IPS-18c (cell line): ENCODE results near the gene LHFPL3.

ENCODE experiments used
- H3K4me3 ChIP-seq: 2 replicates; pipeline ENCODE4 v1.7.0; 2013; ENCODE audit warnings: low read depth, mild to moderate bottlenecking, low read length, moderate library complexity; ENCODE audit not compliant: insufficient read depth
- H3K9me3 ChIP-seq: one replicate; pipeline ENCODE4 v1.6.1; 2013; ENCODE audit warnings: mild to moderate bottlenecking, low read length, moderate library complexity; ENCODE audit not compliant: control insufficient read depth, insufficient read depth

LHFPL3 gene

DNA sequence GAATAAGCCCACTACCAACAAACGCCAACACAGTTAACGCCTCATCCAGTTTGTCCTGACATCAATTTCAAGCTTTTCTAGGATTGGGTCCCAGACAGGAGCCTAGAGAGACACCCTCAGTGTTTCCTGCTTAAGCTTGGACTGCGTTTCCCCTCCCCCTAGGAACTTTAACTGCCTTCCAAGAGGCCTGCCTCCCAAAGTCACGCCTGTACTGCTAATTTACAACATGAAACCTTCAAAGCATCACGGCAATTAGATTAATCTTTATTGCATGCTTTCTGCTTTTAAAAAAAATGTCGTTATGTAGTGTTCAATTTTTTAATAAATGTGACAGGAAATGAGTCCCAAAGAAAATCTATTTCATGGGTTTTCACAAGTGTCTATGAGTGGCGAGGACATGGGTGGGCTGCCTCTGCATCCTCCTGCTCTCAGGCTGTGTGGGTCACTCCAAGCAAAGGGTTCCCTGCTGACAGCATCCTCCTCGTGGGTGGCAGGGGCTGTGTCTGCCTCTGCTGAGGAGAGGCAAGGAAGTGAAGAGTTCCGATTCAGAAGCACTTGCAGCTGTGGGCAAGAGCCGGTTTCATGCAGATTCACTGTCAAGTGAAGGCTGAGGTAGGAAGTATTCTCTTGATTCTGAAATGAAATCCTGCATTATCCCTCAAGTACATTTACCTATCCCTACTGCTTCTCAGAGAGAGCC, 492.6 kb downstream of the LHFPL3 start:
- Histone ChIP-seq H3K4me3 (no peak overlapping the region), H3K9me3 (no peaks in the 10 kb centered on the region)

DNA sequence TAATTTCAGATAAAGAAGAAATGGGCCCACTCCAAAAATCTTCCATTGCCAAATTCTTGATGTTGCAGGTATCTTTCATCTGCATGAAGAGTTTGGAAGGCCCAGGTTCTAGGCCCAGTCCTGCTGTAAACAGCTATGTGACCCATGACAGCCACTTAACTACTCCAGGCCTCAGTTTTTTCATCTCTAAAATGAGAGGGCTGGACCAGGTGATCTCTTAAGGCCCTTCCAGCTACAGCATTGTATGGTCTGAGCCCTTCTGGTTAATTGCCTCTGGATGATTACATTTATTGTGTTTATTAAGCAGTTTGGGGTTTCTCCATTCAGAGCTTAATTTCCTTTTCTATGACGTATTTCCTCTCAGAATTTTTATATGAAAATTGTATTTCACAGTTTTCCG, 494.8 kb downstream of the LHFPL3 start:
- Histone ChIP-seq H3K4me3 (no peak overlapping the region), H3K9me3 (no peaks in the 10 kb centered on the region)

DNA sequence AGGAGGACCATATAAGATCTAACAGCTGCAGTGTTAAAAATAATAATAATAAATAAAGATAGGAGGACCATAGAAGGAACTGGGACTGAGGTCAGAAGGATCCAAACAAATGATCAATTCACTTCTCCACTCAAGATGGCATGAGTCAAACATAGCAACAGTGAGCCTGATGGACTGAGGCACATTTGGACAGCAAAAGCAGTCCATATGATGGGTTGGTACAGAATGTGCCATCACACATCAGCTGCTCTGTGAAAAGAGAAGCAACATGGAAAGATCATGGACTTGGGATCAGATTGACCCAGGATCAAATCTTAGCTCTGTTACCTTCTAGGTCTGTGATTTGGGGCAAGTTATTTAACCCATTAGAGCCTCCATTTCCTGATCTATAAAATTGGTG, 496.7 kb downstream of the LHFPL3 start:
- H3K4me3 ChIP-seq = no peak overlapping the region
- no peaks in the 10 kb centered on the region for H3K9me3 ChIP-seq

DNA sequence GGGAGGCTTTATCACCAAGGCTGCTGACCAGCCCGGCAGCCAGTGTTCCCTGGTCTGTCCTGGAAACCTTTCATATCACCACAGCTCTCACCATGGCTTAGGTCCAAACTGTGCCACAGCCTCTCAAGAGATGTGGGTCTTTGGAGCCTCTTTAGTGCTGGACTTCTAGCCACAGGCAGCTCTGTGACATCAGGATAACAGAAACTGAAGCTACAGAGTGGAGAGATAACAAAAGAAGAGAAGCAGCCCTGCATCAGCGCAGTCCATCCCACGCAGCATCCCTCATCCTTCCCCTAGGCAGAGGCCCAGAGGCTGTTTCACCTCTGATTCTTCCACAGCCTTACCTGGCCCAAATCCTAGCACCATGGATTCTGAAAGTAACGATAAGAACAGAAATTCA, 497.7 kb downstream of the LHFPL3 start:
- no peaks in the 10 kb centered on the region for H3K9me3 ChIP-seq

DNA sequence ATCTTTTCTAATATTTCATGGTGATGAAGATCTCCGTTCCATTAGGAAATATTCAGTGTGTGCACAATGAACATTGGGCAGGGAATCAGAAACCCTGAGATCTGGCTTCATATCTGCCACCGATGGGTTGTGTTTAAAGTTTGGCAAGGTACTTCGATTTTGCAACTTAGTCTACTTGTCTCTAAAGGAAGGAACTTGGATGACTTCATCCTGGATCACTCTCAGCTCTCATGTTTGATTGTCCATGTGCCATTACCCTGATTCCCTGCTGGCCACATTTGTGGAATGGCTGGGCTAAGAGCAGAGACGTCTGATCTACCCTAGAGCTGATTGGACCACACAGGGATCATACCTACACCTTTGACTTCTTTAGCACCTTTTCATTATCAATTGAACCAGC, 508.6 kb downstream of the LHFPL3 start:
- H3K9me3 ChIP-seq = no peaks in the 10 kb centered on the region

More for the DNA sequence above, 497.7 kb downstream of the LHFPL3 start:
- H3K4me3 ChIP-seq = no peak overlapping the region

DNA sequence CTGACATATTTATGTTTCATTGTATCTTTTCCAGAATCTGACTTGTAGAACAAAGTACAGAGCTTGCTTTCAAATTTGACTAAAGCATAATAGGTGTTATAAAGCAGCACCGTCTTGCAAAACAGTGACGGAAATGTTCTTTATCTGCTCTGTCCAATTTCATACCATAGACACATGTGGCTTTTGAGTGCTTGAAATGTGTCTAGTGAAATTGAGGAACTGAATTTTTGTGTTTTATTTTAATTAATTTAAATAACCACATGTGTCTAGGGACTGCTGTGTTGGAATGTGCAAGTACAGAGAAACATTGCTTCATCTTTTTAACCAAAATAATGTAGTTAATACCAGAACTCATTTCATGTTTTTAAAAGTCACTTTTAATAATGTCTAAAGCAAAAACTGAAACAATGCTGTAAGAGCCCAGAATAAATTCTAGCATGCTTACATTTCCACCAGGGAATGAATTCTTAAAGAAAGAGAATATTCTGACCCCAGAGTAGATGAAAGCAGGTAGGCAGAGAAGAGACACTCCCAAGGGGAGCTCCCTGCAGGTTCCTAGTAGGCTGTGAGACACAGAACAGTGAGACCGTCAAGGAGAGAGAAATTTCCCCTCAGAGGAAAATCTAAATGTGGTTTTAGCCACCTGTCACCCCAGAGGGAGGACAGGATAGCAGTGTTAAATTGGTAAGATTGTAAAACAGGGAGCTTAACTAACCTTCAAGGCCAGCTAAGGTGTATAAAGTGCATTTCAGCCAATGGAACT, 510.3 kb downstream of the LHFPL3 start:
- Histone ChIP-seq H3K9me3 (no peaks in the 10 kb centered on the region), H3K4me3 (no peak overlapping the region)

More for the DNA sequence above, 508.6 kb downstream of the LHFPL3 start:
- no peak overlapping the region for H3K4me3 ChIP-seq

DNA sequence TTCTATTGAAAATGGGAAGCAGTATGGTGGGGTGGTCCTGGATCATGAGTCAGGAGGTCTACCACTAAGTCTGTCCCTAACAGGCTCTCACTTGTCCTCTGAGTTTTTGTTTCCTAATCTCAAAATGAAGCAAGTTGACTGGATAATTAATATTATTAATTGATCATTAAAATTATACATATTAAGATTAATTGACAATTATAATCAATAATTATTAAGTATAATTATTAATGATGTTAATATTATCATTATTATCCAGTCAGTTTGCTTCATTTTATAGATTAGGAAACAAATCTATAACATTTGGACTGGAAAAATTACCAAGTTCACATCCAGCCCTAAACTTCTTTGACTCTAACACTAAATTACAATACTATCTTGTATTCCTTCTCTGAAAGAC, 511.4 kb downstream of the LHFPL3 start:
- Histone ChIP-seq H3K4me3 (no peak overlapping the region), H3K9me3 (no peaks in the 10 kb centered on the region)

DNA sequence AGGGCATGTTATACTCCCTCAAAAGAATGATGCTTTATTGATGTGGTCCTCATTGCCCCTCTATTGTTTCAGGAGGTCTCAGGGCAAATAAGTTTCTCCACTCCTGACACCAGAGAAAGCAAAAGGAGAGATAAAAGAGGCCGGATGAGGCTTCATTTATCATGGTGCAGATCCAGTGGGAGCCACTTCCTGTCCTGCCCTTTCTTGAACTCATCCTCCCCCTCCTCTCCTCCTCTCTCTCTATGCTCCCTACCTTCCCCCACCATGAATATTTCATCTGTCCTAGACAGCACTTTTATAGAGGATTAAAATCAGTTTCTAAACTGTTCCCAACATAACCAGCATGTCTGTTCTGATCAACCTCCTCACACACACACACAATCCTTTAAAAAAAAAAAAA, 513.4 kb downstream of the LHFPL3 start:
- no peak overlapping the region for H3K4me3 ChIP-seq
- no peaks in the 10 kb centered on the region for H3K9me3 ChIP-seq

DNA sequence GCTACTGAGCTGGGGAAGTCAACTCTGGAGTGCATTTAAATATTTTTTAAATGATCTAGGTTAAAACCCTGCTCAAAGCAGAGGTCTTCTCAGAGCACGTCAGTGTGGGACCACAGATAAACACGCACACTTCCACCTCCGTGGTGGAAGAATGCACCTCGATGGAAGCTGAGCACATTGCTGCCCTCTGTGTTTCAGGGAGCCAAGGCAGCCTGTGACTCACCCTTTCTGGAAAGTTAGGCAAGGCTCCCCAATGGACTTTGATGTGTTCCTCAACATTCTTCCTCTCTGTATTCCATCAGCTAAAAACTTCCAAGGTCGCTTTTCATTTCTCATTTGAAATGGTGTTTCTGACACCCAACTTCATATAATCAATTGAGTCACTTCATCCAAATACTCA, 514.8 kb downstream of the LHFPL3 start:
- H3K9me3 ChIP-seq = no peaks in the 10 kb centered on the region
- H3K4me3 ChIP-seq = no peak overlapping the region

DNA sequence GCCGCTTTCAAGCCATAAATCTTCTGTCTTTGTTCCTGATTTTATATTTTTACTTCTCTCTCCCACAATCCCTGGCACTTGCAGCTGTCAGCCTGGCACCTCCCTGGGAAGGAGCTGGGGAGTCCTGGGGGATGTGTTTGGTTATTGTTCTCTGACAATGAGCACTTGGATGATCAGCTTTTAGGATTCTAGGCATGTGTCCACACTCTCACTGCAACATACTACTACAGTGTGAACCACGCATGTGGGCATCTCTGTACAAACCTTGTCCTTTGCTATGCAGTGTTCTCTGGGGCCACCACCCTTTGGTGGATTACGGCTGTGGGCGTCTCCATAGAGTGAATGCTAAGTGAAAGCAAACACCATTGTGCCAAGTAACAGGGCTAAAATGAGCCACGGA, 517.2 kb downstream of the LHFPL3 start:
- H3K4me3 ChIP-seq = no peak overlapping the region
- no peaks in the 10 kb centered on the region for H3K9me3 ChIP-seq

DNA sequence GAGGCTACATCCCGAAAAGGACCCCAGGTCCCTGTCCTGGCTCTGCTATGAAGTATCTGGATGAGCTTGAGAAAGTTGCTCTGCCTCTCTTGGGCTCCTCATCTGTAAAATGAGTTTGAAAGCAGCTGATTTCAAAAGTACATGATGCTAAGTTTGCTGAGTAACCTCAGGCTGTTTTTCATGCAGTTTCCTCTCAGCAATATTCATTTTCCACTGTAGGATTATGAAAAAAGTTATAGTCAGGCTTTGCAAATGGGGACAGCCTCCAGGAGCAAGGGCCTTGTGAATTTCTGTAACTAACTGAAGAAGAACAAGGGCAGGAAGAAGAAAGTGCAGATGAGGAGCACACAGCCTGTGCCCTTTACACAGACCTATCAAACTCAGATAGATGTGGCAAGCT, 518.3 kb downstream of the LHFPL3 start:
- H3K4me3 ChIP-seq = no peak overlapping the region
- H3K9me3 ChIP-seq = no peaks in the 10 kb centered on the region

DNA sequence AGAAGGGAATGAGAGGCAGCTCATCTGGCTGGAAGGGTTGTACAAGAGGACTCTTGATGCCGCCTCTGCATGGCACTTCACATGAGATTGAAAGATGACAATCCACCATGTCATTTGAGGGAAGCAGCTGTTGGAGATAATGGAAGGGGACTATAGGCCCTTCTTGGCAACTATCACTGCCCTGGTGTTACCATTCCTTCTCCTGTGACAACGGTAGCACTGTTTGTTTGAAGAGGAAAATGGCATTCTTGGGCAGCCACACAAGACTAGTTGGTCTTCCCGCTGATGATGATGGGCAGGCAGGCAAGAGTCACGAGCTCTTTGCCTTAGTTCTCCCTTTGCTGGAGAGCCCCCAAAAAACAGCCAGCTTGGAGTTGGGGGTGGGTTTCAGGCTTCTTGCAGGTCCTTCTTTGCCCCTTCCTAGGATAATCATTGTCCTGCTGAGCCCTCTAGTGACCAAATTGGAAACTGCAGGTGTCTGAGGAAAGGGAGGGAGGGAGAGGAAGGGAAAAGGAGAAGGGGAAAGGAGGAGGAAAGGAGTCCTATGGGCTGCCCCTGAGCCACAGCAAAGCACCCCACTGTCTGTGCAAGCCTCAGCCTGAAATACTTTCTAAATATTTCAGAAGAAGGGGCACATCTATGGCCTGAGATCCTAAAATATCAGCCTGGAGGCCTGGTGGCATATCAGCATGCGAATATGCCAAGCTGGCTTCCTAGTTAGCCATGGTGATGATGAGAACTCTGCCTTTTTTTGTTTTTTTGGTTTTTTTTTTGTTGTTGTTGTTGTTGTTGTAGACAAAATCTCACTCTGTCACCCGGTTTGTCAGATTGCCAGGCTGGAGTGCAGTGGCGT, 520.0 kb downstream of the LHFPL3 start:
- H3K9me3 ChIP-seq = no peaks in the 10 kb centered on the region
- no peak overlapping the region for H3K4me3 ChIP-seq

DNA sequence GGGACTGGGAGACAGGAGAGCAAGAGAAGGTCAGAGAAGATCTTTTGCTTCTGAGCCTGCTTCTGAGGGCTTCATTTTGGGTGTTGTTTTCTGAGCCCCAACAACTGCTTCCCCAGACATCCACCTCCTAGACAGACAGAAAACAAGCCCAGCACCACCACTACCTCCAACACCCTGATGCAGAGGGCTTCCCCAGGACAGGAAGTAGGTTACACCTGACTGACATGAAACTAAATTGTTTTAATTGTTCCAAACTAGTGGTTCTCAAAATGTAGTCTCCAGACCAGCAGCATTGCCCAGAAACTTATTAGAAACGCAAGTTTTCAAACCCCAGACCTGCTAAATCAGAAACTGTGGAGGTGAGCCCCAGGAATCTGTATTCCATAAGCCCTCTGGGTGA, 522.0 kb downstream of the LHFPL3 start:
- Histone ChIP-seq H3K9me3 (no peaks in the 10 kb centered on the region), H3K4me3 (no peak overlapping the region)

DNA sequence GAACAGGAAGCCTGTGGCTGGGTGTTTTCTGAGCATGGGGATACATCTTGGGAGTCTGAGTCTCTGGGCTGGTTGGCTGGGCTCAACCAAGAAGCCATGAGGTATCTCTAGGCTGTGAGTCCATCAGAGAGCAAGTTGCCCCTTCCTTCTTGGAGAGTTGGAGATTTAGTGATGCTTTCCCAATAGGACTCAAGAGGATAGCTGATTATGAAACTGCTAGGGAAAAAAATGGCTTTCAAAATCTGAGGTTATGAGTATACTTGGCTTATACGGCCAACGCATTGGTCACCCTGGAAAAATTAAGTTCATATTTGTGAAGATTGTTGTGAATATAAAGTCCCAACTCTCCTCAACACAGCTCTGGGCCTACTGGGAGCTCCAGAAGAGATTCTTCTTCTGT, 522.9 kb downstream of the LHFPL3 start:
- Histone ChIP-seq H3K4me3 (no peak overlapping the region), H3K9me3 (no peaks in the 10 kb centered on the region)

DNA sequence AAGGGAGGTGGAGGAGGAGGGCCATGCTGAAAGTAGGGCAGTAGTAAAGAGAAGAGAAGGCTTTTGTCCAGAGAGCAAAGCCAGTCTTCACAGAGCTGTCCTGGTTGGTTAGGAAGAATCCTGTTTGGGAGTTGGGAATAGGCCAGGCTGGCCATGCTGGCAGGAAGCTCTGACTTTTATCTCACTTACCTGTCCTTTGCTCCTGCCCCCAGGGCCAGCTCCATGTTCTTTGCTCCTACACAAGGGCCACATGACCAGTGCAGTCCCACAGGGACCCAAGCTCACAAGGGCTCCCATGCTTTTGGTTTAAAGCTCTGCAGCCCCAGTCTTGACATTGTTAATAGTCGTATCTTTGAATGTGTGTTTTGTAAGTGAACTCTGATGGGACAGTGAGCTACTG, 524.0 kb downstream of the LHFPL3 start:
- no peak overlapping the region for H3K4me3 ChIP-seq
- no peaks in the 10 kb centered on the region for H3K9me3 ChIP-seq

DNA sequence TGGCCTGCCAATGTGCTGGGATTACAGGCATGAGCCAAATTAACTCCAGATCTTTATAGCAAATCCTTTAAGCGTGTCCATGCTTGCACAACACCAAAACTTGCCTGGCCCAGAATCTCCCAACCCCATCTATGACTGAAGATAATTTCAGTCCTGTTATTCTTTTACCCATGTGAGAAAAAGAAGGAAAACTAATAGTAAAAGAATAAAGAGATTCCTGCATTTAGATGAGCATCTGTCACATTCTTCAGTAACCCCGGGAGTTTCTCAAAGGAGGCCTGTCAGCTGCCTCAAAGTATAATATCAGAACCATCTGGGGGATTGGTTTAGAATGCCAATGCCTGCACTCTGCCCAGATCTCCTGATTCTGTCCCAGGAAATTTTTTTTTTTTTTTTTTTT, 527.5 kb downstream of the LHFPL3 start:
- no peak overlapping the region for H3K4me3 ChIP-seq
- H3K9me3 ChIP-seq = no peaks in the 10 kb centered on the region

DNA sequence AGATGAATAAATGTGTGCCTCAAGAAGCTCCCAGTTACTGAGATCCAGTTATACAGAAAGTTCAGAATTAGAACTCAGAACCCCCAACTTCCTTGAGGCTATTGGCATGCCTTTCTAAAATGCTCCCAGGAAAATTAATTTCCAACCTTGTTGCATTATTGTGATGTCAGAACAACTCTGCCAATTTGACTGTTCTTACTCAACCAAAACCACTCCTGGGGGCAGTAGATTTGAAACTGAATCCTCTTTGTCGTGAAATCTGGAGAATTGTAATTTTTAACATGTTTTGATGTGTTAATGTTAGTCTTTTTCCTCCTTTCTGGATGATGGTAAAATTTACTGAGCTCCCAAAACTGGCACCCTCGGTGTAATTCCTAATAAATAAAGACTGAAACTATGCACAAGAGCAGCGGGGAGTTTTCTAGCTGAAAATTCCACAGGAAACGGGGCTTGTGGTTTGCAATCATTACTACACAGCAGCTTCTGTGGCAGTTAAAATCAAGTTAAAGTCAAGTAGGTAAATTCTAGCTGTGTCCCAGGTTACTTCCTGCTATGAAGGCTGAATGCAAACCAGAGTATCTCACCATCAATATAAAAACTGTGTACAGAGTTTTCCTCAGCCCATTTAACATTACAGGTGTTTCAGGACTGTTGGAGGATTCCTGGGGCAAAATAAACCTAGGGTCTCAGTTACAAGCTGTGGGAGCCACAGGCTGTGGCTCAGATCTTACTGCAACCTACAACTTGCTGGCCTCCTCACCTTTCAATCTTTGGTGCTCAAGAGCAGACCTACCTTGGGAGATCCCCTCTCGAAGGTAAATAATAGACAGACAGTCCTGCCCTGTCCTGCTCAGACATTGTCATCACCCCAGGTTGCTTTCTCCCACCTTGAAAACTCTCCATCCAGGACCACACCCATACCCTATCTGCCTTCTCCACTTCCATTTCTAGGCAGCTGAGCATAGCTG, 529.3 kb downstream of the LHFPL3 start:
- Histone ChIP-seq H3K9me3 (no peaks in the 10 kb centered on the region), H3K4me3 (no peak overlapping the region)
